Activated CD8-positive, alpha-beta memory T cell treated with anti-CD3 and anti-CD28 coated beads, Interleukin-2, amount 50 U/mL, for 24 hours (primary cell): Measurements from ENCODE around the gene ADAMTSL3.

Experiments used
- DNase-seq: peaks from one replicate; pipeline ENCODE4 v3.0.0-alpha.2; 2020; ENCODE audit errors: extremely low read depth

The ADAMTSL3 gene

GRCh38 chr15:83656943-83657528 is 3.1 kb downstream of the ADAMTSL3 start:
- DNase-seq, result no peak

GRCh38 chr15:83657549-83657948 is 3.6 kb downstream of the ADAMTSL3 start:
- DNase-seq, result no peak

GRCh38 chr15:83658430-83659416 is 4.8 kb downstream of the ADAMTSL3 start:
- no peak for DNase-seq

GRCh38 chr15:83659417-83659812 is 5.5 kb downstream of the ADAMTSL3 start:
- no peak for DNase-seq

GRCh38 chr15:83665480-83665879 is 11.6 kb downstream of the ADAMTSL3 start:
- DNase-seq, result no peak

- DNase-seq, result no peak
Observed at GRCh38 chr15:83670672-83671229, 16.8 kb downstream of the ADAMTSL3 start.

GRCh38 chr15:83671603-83672002 is 17.7 kb downstream of the ADAMTSL3 start:
- no peak for DNase-seq

- no peak for DNase-seq
Observed at GRCh38 chr15:83673385-83673784, 19.5 kb downstream of the ADAMTSL3 start.

GRCh38 chr15:83682476-83683088 is 28.7 kb downstream of the ADAMTSL3 start:
- no peak for DNase-seq

GRCh38 chr15:83685916-83686332 is 32.0 kb downstream of the ADAMTSL3 start:
- DNase-seq, result no peak

- no peak for DNase-seq
Observed at GRCh38 chr15:83688201-83688600, 34.3 kb downstream of the ADAMTSL3 start.

- no peak for DNase-seq
Observed at GRCh38 chr15:83690676-83691075, 36.8 kb downstream of the ADAMTSL3 start.

- no peak for DNase-seq
Observed at GRCh38 chr15:83692746-83693581, 39.0 kb downstream of the ADAMTSL3 start.

- DNase-seq, result no peak
Observed at GRCh38 chr15:83694015-83694414, 40.1 kb downstream of the ADAMTSL3 start.

GRCh38 chr15:83694536-83694935 is 40.6 kb downstream of the ADAMTSL3 start:
- no peak for DNase-seq

GRCh38 chr15:83695246-83695645 is 41.3 kb downstream of the ADAMTSL3 start:
- DNase-seq, result no peak

GRCh38 chr15:83695901-83696425 is 42.0 kb downstream of the ADAMTSL3 start:
- DNase-seq, result no peak

- no peak for DNase-seq
Observed at GRCh38 chr15:83697716-83698115, 43.8 kb downstream of the ADAMTSL3 start.

- no peak for DNase-seq
Observed at GRCh38 chr15:83698294-83698693, 44.4 kb downstream of the ADAMTSL3 start.

- DNase-seq, result no peak
Observed at GRCh38 chr15:83699028-83699427, 45.1 kb downstream of the ADAMTSL3 start.

GRCh38 chr15:83700082-83700481 is 46.2 kb downstream of the ADAMTSL3 start:
- DNase-seq, result no peak
